ENCODE results near the gene TAS1R1. TPM values are rescaled to one million over a fixed set of nuclear protein-coding genes. Genes with fewer than 3 reads are reported as not detected.

Gene TAS1R1
- polyA plus RNA-seq, 1 donor (not counting 4 experiments of a cell fraction or from before 2014, with no cell fraction given), result not detected

GRCh38 chr1:6570987-6571386 lies 15.9 kb downstream of the TAS1R1 start:
- H2AFZ ChIP-seq (ENCODE audit: control insufficient read depth, low read length), result no peak overlapping the region
- H3K27ac ChIP-seq (ENCODE audit: control insufficient read depth, insufficient read depth, low read length), result no peak overlapping the region
- TF ChIP-seq EZH2 (IDR thresholded peaks at IDR 0.05; ENCODE audit: low read length) (no peak), CTCF (optimal IDR thresholded peaks at IDR 0.05 in 1 of 3, IDR thresholded peaks at IDR 0.05 in 1 of 3, conservative IDR thresholded peaks at IDR 0.05 in 1 of 3; ENCODE audit: extremely low read depth in 1 of 3, insufficient read depth in 2 of 3, low read length in 3 of 3) (no peak)
- H3K9me1 ChIP-seq (ENCODE audit: control insufficient read depth, extremely low read depth, insufficient read depth, low read length), result no peaks in the 10 kb centered on the region
- no peak for FAIRE-seq
- H3K27me3 ChIP-seq (ENCODE audit: control insufficient read depth, extremely low read depth, insufficient read depth, low read length), result peaks cover 8% of the 10 kb centered on the region
- H3K36me3 ChIP-seq (ENCODE audit: control insufficient read depth in 2 of 2, extremely low read depth in 1 of 2, insufficient read depth in 2 of 2, low read length in 2 of 2), result no peaks in the 10 kb centered on the region
- H3K9me3 ChIP-seq (ENCODE audit: control insufficient read depth, low read depth, low read length), result no peaks in the 10 kb centered on the region
- DNase-seq (ENCODE audit: low read depth, low spot score), result no peak
- dilution Hi-C loops (cut with MboI; ENCODE audit: extremely low pct_ligation_motif_present, low sequenced_read_pairs), result no loop called here
- H3K79me2 ChIP-seq (ENCODE audit: control insufficient read depth, insufficient read depth, low read length), result no peaks in the 10 kb centered on the region
- no peaks in the 10 kb centered on the region for H3K4me1 ChIP-seq (ENCODE audit: control insufficient read depth, extremely low read depth, insufficient read depth, low read length)
- no peak overlapping the region for H3K4me2 ChIP-seq (ENCODE audit: control insufficient read depth, extremely low read depth, insufficient read depth, low read depth, low read length)
- H3K9ac ChIP-seq (ENCODE audit: control insufficient read depth, extremely low read depth, insufficient read depth, low read length), result no peak overlapping the region
- no peaks in the 10 kb centered on the region for H4K20me1 ChIP-seq (ENCODE audit: control insufficient read depth, extremely low read depth, insufficient read depth, low read length)
- no peak overlapping the region for H3K4me3 ChIP-seq (ENCODE audit: control insufficient read depth in 2 of 3, extremely low read depth in 1 of 3, insufficient read depth in 2 of 3, low read depth in 1 of 3, low read length in 3 of 3)

GRCh38 chr1:6572653-6573383 lies 17.7 kb downstream of the TAS1R1 start:
- DNase-seq (ENCODE audit: low read depth, low spot score) (no peak), FAIRE-seq (no peak)
- no peaks in the 10 kb centered on the region for H3K9me3 ChIP-seq (ENCODE audit: control insufficient read depth, low read depth, low read length)
- H3K4me2 ChIP-seq (ENCODE audit: control insufficient read depth, extremely low read depth, insufficient read depth, low read depth, low read length), result no peak overlapping the region
- no peaks in the 10 kb centered on the region for H3K9me1 ChIP-seq (ENCODE audit: control insufficient read depth, extremely low read depth, insufficient read depth, low read length)
- TF ChIP-seq EZH2 (IDR thresholded peaks at IDR 0.05; ENCODE audit: low read length) (no peak), CTCF (optimal IDR thresholded peaks at IDR 0.05 in 1 of 3, IDR thresholded peaks at IDR 0.05 in 1 of 3, conservative IDR thresholded peaks at IDR 0.05 in 1 of 3; ENCODE audit: extremely low read depth in 1 of 3, insufficient read depth in 2 of 3, low read length in 3 of 3) (no peak)
- no peak overlapping the region for H3K27ac ChIP-seq (ENCODE audit: control insufficient read depth, insufficient read depth, low read length)
- H3K36me3 ChIP-seq (ENCODE audit: control insufficient read depth in 2 of 2, extremely low read depth in 1 of 2, insufficient read depth in 2 of 2, low read length in 2 of 2), result no peaks in the 10 kb centered on the region
- H4K20me1 ChIP-seq (ENCODE audit: control insufficient read depth, extremely low read depth, insufficient read depth, low read length), result no peaks in the 10 kb centered on the region
- no peaks in the 10 kb centered on the region for H3K4me1 ChIP-seq (ENCODE audit: control insufficient read depth, extremely low read depth, insufficient read depth, low read length)
- no peak overlapping the region for H3K4me3 ChIP-seq (ENCODE audit: control insufficient read depth in 2 of 3, extremely low read depth in 1 of 3, insufficient read depth in 2 of 3, low read depth in 1 of 3, low read length in 3 of 3)
- H3K27me3 ChIP-seq (ENCODE audit: control insufficient read depth, extremely low read depth, insufficient read depth, low read length), result peaks cover 8% of the 10 kb centered on the region
- no peak overlapping the region for H3K9ac ChIP-seq (ENCODE audit: control insufficient read depth, extremely low read depth, insufficient read depth, low read length)
- H2AFZ ChIP-seq (ENCODE audit: control insufficient read depth, low read length), result no peak overlapping the region
- dilution Hi-C loops (cut with MboI; ENCODE audit: extremely low pct_ligation_motif_present, low sequenced_read_pairs), result no loop called here
- H3K79me2 ChIP-seq (ENCODE audit: control insufficient read depth, insufficient read depth, low read length), result no peaks in the 10 kb centered on the region
